ENCODE results near the gene TJP3. TPM values are rescaled to one million over a fixed set of nuclear protein-coding genes. Genes with fewer than 3 reads are reported as not detected.
"Not testable (repeated sequence)": the region's sequence is repeated elsewhere in the genome, so short reads cannot be mapped to it uniquely, and the experiment has no call there.

The TJP3 gene
- total RNA-seq, 2 experiments from 2014 or later, result 1.0 to 1.3 TPM

DNA sequence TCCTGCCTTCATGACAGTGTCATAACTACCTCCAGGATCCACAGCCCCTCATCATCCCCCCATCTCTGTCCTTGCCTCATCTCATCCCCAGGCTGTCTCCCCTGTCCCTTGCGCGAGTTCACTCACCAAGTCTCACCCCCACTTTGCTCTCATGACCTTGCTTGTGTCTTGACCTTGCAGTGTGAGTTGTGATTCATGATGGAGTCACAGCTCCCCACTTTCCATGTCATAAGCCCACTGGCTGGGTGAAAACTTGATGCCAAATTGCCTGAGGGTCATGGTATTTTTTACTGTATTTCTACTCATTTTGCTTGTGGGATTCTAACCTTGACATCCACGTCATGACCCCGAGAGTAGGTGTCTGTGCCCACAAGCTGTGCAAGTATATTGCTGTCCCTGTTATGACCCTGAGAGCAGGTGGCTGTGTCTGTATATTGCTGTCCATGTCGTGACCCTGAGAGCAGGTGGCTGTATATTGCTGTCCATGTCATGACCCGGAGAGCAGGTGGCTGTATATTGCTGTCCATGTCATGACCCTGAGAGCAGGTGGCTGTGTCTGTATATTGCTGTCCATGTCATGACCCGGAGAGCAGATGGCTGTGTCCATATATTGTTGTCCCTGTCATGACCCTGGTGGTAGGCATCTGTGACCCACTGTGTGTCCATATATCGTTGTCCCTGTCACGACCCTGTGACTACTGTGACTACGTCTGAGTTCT lies 29.5 kb downstream of the TJP3 start:
- Mint-ChIP-seq H3K36me3 (no peaks in the 10 kb centered on the region), H3K4me1 (peaks cover 15% of the 10 kb centered on the region), H3K9me3 (ENCODE audit: low read depth) (no peaks in the 10 kb centered on the region), H3K4me3 (no peak overlapping the region), H3K27ac (no peak overlapping the region), H3K27me3 (no peaks in the 10 kb centered on the region)
- DNase-seq (no peak), ATAC-seq (no peak)
- CTCF ChIA-PET, result interaction anchor here (0.8 to 1.0 kb wide), 2 partner anchors 85 to 112 kb away, joined by 3 read pairs; no protein-coding TSS in a partner anchor

DNA sequence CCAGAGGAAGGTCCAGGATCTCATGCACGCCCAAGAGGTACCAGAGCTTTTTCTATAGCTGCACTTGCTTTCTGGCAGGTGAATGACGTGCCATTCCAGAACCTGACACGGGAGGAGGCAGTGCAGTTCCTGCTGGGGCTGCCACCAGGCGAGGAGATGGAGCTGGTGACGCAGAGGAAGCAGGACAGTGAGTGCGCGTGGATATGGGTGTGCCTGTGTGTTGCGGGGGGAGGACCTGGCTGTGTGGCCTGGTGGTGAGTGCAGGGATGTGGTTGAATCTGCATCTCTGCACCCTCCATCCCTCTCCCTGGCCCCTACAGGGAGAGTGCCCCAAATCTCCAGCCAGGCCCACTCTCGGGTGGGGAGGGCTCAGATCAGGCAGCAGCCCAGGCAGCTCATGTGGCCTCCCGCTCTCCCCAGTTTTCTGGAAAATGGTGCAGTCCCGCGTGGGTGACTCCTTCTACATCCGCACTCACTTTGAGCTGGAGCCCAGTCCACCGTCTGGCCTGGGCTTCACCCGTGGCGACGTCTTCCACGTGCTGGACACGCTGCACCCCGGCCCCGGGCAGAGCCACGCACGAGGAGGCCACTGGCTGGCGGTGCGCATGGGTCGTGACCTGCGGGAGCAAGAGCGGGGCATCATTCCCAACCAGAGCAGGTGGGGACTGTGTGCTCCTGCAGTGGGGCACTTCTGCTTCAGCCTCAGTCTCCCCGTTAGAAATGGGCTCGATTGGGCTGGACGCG lies 30.5 kb downstream of the TJP3 start:
- peak overlapping the region; percentile 79 for H3K27ac Mint-ChIP-seq
- CTCF ChIA-PET, result interaction anchor here (0.8 to 1.5 kb wide), 3 partner anchors 24 to 111 kb away, joined by 3 to 4 read pairs (median 3); partner anchors contain the start of gene MRPL54
- no peaks in the 10 kb centered on the region for H3K9me3 Mint-ChIP-seq (ENCODE audit: low read depth)
- H3K27me3 Mint-ChIP-seq, result no peaks in the 10 kb centered on the region
- H3K4me1 Mint-ChIP-seq, result peaks cover 15% of the 10 kb centered on the region
- H3K4me3 Mint-ChIP-seq, result no peak overlapping the region
- peak; percentile 27 for ATAC-seq
- DNase-seq, result no peak
- no peaks in the 10 kb centered on the region for H3K36me3 Mint-ChIP-seq

DNA sequence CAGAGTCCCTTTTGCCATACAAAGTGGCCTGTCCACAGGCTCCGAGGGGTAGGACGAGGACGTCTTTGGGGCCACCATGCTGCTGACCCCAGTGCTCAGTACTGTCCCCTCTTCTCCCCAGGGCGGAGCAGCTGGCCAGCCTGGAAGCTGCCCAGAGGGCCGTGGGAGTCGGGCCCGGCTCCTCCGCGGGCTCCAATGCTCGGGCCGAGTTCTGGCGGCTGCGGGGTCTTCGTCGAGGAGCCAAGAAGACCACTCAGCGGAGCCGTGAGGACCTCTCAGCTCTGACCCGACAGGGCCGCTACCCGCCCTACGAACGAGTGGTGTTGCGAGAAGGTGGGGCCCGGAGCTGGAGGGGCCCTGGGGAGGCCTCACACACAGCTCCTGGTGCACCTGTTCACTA lies 32.2 kb downstream of the TJP3 start:
- H3K4me3 Mint-ChIP-seq, result no peak overlapping the region
- no peaks in the 10 kb centered on the region for H3K36me3 Mint-ChIP-seq
- DNase-seq (no peak), ATAC-seq (no peak)
- H3K27ac Mint-ChIP-seq, result no peak overlapping the region
- CTCF ChIA-PET, result no interaction called here
- peaks cover 15% of the 10 kb centered on the region for H3K4me1 Mint-ChIP-seq
- H3K9me3 Mint-ChIP-seq (ENCODE audit: low read depth), result no peaks in the 10 kb centered on the region
- no peaks in the 10 kb centered on the region for H3K27me3 Mint-ChIP-seq

DNA sequence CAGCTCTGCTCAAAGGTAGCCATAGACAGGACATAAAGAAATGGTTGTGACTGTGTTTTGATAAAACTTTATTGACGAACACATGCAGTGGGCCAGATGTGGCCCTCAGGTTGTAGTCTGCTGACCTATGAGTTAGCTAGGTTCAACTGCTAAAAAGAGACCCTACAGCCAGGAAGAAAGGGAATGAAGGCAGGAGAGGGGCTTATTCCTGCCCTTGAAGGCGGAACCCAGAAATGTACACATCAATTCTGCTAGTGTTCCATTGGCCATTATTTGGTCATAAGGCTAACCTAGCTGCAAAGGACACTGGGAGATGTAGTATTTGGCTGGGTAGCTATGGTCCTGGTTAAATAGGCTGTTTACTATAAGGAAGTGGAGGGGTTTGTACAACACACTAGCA lies 35.3 kb downstream of the TJP3 start:
- CTCF ChIA-PET, result interaction anchor here (1.1 kb wide), 1 partner anchor 19 kb away, joined by 4 read pairs; the partner anchor contains the start of gene MRPL54
- peaks cover 11% of the 10 kb centered on the region for H3K4me1 Mint-ChIP-seq
- ATAC-seq, result no peak
- no peak overlapping the region for H3K4me3 Mint-ChIP-seq
- no peaks in the 10 kb centered on the region for H3K27me3 Mint-ChIP-seq
- no peak overlapping the region for H3K27ac Mint-ChIP-seq
- no peaks in the 10 kb centered on the region for H3K36me3 Mint-ChIP-seq
- H3K9me3 Mint-ChIP-seq (ENCODE audit: low read depth), result no peaks in the 10 kb centered on the region
- no peak for DNase-seq

DNA sequence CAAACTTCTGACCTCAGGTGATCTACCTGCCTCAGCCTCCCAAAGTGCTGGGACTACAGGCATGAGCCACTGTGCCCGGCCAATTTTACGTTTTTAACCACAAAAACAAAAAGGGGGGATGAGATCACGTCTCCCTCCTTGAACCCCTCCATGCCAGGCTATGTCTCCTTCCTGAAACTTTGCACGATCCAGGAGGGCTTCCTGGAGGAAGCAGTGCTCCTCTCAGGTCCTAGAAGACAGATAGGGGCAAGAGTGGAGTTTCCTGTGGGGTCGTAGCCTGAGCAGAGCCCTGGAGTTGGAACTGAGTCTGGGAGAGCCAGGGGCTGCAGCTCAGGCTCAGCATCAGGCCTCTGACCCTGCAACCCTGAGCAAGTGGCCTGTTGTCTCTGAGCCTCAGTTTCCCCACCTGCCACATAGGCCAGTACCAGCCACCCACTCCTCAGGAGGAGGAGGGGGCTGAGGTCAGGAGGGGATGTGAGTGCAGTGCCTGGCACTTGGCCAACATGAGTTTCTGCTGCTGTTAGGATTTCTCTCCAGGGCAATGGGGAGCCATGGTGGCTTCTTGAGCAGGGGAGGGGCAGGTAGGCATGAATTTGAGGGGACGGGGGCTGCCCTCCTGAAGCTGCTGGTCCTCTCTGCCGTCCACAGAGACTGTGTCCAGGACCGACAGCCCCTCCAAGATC lies 37.3 kb downstream of the TJP3 start:
- CTCF ChIA-PET, result no interaction called here
- Mint-ChIP-seq H3K4me3 (no peak overlapping the region), H3K36me3 (peaks cover 6% of the 10 kb centered on the region), H3K9me3 (ENCODE audit: low read depth) (no peaks in the 10 kb centered on the region), H3K27ac (no peak overlapping the region), H3K4me1 (no peaks in the 10 kb centered on the region), H3K27me3 (no peaks in the 10 kb centered on the region)
- no peak for ATAC-seq
- no peak for DNase-seq

DNA sequence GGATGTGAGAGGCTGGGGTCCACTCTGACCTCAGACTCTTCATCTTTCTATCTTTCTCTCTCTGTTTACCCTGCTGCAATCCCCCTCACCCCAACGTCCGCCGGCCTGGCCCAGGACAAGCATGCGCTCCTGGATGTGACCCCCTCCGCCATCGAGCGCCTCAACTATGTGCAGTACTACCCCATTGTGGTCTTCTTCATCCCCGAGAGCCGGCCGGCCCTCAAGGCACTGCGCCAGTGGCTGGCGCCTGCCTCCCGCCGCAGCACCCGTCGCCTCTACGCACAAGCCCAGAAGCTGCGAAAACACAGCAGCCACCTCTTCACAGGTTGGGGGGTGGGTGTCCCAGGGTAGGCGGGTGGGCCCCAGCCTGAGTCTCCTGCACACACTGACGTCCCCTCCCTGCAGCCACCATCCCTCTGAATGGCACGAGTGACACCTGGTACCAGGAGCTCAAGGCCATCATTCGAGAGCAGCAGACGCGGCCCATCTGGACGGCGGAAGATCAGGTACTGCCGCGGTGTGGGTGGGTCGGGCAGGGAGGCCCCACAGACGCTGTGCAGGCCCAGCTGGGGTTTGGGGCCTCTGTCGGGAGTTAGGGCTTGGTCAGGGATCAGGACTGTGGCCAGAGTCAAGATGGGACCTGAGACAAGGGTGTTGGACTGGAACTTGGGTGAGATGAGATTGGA lies 38.3 kb downstream of the TJP3 start:
- Mint-ChIP-seq H3K4me3 (no peak overlapping the region), H3K36me3 (peaks cover 10% of the 10 kb centered on the region), H3K27me3 (no peaks in the 10 kb centered on the region), H3K27ac (no peak overlapping the region), H3K9me3 (ENCODE audit: low read depth) (no peaks in the 10 kb centered on the region), H3K4me1 (no peaks in the 10 kb centered on the region)
- ATAC-seq (no peak), DNase-seq (no peak)
- CTCF ChIA-PET, result interaction anchor here (0.9 kb wide), 1 partner anchor 16 kb away, joined by 3 read pairs; the partner anchor contains the start of gene MRPL54

DNA sequence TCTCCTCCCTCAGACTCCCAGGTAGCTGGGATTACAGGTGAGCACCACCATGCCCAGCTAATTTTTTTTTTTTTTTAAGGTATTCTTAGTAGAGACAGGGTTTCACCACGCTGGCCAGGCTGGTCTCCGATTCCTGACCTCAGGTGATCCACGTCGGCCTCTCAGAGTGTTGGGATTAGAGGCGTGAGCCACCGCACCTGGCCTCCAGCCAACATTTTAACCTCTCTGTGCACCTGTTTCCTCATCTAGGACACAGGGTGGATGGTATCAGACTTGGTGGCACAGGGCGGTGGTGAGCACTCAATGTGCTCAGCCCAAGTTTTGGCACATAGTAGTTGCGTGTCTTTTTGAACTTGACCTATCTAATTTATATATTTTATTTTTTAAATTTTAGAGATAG lies 40.8 kb downstream of the TJP3 start:
- ATAC-seq (no peak), DNase-seq (no peak)
- Mint-ChIP-seq H3K9me3 (ENCODE audit: low read depth) (no peaks in the 10 kb centered on the region), H3K4me3 (no peak overlapping the region), H3K27me3 (no peaks in the 10 kb centered on the region), H3K27ac (no peak overlapping the region), H3K36me3 (peaks cover 10% of the 10 kb centered on the region), H3K4me1 (no peaks in the 10 kb centered on the region)
- CTCF ChIA-PET, result no interaction called here

DNA sequence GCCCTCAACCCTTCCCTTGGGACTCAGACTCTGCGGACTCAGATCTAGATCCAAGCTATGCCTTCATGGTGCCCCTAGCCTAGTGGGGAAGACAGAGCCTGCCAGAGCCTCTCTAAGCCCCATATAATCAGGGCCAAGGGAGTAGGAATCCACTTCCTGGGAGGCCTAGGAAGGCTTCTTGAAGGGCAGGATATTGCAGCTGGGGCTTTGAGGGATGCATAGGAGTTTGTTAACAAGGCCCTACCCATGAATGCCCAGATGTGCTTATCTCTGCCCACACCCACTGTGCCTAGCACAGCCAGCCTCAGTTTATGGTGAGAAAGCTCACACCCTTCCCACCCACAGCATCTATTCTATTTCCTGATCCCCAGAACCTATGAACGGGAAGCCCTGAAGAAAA lies 42.0 kb downstream of the TJP3 start:
- Mint-ChIP-seq H3K4me1 (peaks cover 4% of the 10 kb centered on the region), H3K27me3 (no peaks in the 10 kb centered on the region), H3K9me3 (ENCODE audit: low read depth) (no peaks in the 10 kb centered on the region), H3K27ac (no peak overlapping the region), H3K4me3 (no peak overlapping the region), H3K36me3 (peaks cover 10% of the 10 kb centered on the region)
- ATAC-seq (no peak), DNase-seq (no peak)
- CTCF ChIA-PET, result no interaction called here

DNA sequence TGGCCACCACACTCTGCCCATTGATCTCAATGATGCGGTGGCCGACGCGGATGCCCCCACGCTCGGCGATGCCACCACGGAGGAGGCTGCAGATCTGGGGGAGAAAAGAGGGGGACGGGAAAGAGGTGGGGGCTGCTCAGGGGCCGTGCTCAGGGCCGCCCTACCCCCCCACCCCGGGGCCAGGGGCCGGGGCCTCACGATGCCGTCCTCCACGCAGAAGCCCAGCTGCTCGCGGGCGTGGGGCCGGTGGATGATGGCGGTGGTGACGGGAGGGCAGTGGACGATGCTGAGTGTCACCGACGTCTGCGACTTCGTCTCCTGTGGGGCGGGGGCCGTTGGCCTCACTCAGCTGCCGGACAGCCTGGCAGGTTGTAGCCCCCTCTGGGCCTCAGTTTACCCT lies 43.1 kb downstream of the TJP3 start:
- ATAC-seq, result no peak
- Mint-ChIP-seq H3K9me3 (ENCODE audit: low read depth) (no peaks in the 10 kb centered on the region), H3K27ac (no peak overlapping the region), H3K36me3 (peaks cover 10% of the 10 kb centered on the region), H3K4me3 (no peak overlapping the region), H3K4me1 (peaks cover 8% of the 10 kb centered on the region), H3K27me3 (no peaks in the 10 kb centered on the region)
- CTCF ChIA-PET, result interaction anchor here (2.1 kb wide), 1 partner anchor 11 kb away, joined by 5 read pairs; the partner anchor contains the start of gene MRPL54
- DNase-seq, result no peak

DNA sequence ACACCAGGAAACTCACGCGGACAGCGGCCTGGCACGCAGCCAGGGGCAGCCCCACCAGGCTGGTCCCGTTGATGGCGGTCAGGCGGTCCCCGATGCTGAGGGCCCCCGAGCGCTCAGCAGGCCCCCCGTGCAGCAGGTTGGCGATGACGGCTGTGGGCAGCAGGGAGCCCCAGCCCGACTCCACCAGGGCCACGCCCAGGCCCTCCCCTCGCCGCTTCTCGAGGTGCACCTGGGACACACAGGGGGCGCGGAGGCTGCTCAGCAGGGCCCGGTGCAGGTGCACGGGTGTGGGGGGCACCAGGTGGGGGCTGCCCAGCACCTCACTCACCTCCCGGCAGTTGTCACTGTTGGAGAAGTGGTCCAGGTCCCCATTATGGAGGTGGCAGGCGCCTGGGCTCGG lies 44.3 kb downstream of the TJP3 start:
- Mint-ChIP-seq H3K36me3 (peaks cover 10% of the 10 kb centered on the region), H3K4me3 (no peak overlapping the region), H3K4me1 (peaks cover 8% of the 10 kb centered on the region), H3K27ac (no peak overlapping the region), H3K9me3 (ENCODE audit: low read depth) (no peaks in the 10 kb centered on the region), H3K27me3 (no peaks in the 10 kb centered on the region)
- CTCF ChIA-PET, result interaction anchor here (2.1 kb wide), 1 partner anchor 10 kb away, joined by 5 read pairs; the partner anchor contains the start of gene MRPL54
- no peak for ATAC-seq
- no peak for DNase-seq

DNA sequence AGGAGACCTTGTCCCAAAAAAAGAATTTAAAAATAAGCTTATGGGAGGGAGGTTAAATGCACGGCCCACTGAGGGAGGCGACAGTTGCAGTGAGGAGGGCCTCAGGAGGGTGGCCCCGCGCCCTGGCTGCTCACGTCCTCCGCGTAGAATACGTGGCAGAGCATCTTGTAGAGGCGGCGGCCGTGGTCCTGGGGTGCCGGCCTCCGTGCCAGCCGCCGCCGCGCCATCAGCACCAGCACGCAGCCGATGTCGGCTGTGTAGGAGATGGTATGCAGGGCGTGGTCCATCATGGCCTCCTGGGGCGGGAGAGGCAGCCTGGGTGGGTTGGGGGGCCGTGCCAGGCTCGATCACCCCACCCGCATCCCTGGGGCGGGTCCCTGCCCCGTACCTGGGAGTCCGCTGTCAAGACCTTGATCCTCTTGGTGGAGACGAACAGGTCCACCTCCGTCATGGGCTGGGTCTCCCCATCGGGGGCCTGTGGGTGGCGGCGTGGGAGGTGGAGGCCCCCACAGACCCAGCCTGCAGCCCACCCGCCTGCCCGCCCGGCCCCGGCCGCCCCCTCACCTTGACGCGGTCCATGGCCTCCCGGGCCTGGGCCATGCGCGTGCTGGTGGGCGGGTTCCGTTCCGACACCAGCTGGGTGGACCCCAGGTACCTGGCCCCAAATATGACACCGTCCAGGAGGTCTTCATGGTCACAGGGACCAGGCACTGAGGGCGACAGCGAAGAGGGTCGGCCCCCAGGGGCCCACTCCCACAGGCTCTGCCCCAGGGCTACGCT lies 45.6 kb downstream of the TJP3 start:
- no peak for ATAC-seq
- Mint-ChIP-seq H3K4me3 (no peak overlapping the region), H3K36me3 (peaks cover 10% of the 10 kb centered on the region), H3K27me3 (no peaks in the 10 kb centered on the region), H3K9me3 (ENCODE audit: low read depth) (no peaks in the 10 kb centered on the region), H3K4me1 (peaks cover 9% of the 10 kb centered on the region), H3K27ac (no peak overlapping the region)
- CTCF ChIA-PET, result no interaction called here
- DNase-seq, result no peak

DNA sequence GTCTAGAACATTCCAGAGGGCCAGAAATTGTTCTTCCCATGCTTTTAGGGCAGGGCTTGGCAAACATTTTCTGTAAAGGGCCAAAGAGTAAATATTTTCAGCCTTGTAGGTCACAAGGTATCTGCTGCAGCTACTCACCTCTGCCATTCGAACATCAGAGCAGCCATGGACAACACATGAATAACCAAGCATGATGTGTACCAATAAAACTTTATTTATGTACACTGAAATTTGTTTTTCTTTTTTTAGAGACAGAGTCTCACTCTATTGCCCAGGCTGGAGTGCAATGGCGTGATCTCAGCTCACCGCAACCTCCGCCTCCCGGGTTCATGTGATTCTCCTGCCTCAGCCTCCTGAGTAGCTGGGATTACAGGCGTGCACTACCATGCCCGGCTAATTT lies 49.5 kb downstream of the TJP3 start:
- CTCF ChIA-PET, result interaction anchor here (6.9 kb wide), 1 partner anchor 64 kb away, joined by 68 read pairs; no protein-coding TSS in a partner anchor
- not testable (repeated sequence) for H3K9me3 Mint-ChIP-seq (ENCODE audit: low read depth); H3K4me3 Mint-ChIP-seq; H3K27me3 Mint-ChIP-seq; H3K27ac Mint-ChIP-seq; DNase-seq; ATAC-seq; H3K36me3 Mint-ChIP-seq
- peaks cover 30% of the 10 kb centered on the region for H3K4me1 Mint-ChIP-seq

Measured in activated CD8-positive, alpha-beta memory T cell treated with anti-CD3 and anti-CD28 coated beads, Interleukin-2, amount 10 ng/mL, durations not matched to agents 7 days and 5 days (primary cell).